Measurements from ENCODE around the gene NLGN1.

Gene NLGN1

DNA sequence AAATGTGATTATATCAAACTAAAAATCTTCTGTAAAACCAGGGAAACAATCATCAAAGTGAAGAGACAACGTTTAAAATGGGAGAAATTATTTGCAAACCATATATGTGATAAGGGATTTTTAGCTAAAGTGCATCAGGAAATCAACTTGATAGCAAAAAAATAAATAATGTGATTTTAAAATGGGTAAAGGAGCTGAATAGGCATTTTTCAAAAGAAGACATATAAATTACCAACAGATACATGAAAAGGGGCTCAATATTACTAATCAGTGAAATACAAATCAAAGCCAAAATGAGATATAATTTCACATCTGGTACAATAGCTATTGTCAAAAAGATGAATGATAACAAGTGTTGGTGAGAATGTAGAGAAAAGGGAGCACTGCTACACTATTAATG is 924.0 kb downstream of the NLGN1 start:
- Histone ChIP-seq H3K79me2 (ENCODE audit: control insufficient read depth, insufficient read depth, low read length, poor library complexity) (no peaks in the 10 kb centered on the region), H3K4me1 (ENCODE audit: control insufficient read depth in 1 of 2, insufficient read depth in 2 of 2, low read length in 2 of 2) (peaks cover 0 to 2% of the 10 kb centered on the region in 2 experiments), H3K4me2 (ENCODE audit: low read length) (no peak overlapping the region), H3K4me3 (ENCODE audit: low read depth, low read length) (no peak overlapping the region), H3K9me3 (ENCODE audit: insufficient read depth, low read depth, low read length) (no peaks in the 10 kb centered on the region), H4K91ac (ENCODE audit: low read depth, low read length) (no peak overlapping the region), H4K12ac (ENCODE audit: low read depth, low read length) (no peak overlapping the region), H3K9ac (ENCODE audit: low read length) (no peak overlapping the region), H3K79me1 (ENCODE audit: low read length) (no peaks in the 10 kb centered on the region), H2BK120ac (ENCODE audit: insufficient read depth, low read length, poor library complexity) (no peak overlapping the region), H2BK12ac (ENCODE audit: low read length) (no peak overlapping the region), H3K14ac (ENCODE audit: low read length) (no peak overlapping the region), H3K36me3 (ENCODE audit: control insufficient read depth in 1 of 2, insufficient read depth in 2 of 2, low read length in 2 of 2) (no peaks in the 10 kb centered on the region), H3K27ac (ENCODE audit: low read depth, low read length) (no peak overlapping the region), H3K18ac (ENCODE audit: low read length) (no peak overlapping the region), H2BK5ac (ENCODE audit: low read depth, low read length, poor library complexity) (no peak overlapping the region), H2AFZ (ENCODE audit: insufficient read depth, low read length, poor library complexity) (no peak overlapping the region), H4K8ac (ENCODE audit: low read depth, low read length) (no peak overlapping the region), H3K23ac (ENCODE audit: low read length) (no peak overlapping the region), H3K4ac (ENCODE audit: low read depth, low read length) (no peak overlapping the region), H2AK5ac (ENCODE audit: low read length) (no peak overlapping the region), H3K27me3 (ENCODE audit: insufficient read depth, low read length) (no peaks in the 10 kb centered on the region)
- DNase-seq, result no peak
- WGBS (ENCODE audit: extremely low coverage, insufficient coverage, insufficient read length), result no CpG with 5 or more reads among the region's 1 CpG

DNA sequence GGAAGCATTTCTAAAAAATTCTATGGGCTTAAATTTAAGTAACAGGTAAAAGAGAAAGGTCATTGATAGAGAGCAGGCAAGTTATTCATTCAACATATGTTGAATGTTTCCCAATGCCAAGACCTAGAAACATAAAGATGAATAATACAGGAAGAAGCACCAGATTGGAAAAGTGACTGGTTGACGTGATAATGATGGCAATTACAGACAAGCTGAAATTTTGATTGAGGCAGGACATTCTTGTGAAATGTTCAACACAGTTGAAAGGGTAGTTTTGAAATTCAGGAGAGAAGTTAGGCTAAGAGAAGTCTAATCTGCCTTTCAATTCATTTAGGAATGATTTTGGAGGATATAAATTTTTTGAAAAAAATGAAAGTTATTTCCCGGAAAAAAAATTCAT is 925.2 kb downstream of the NLGN1 start:
- Histone ChIP-seq H3K36me3 (ENCODE audit: control insufficient read depth in 1 of 2, insufficient read depth in 2 of 2, low read length in 2 of 2) (no peaks in the 10 kb centered on the region), H3K27me3 (ENCODE audit: insufficient read depth, low read length) (no peaks in the 10 kb centered on the region), H3K4ac (ENCODE audit: low read depth, low read length) (no peak overlapping the region), H3K79me1 (ENCODE audit: low read length) (no peaks in the 10 kb centered on the region), H3K4me3 (ENCODE audit: low read depth, low read length) (no peak overlapping the region), H3K14ac (ENCODE audit: low read length) (no peak overlapping the region), H2BK5ac (ENCODE audit: low read depth, low read length, poor library complexity) (no peak overlapping the region), H3K9ac (ENCODE audit: low read length) (no peak overlapping the region), H2BK12ac (ENCODE audit: low read length) (no peak overlapping the region), H3K23ac (ENCODE audit: low read length) (no peak overlapping the region), H4K12ac (ENCODE audit: low read depth, low read length) (no peak overlapping the region), H3K4me2 (ENCODE audit: low read length) (no peak overlapping the region), H3K27ac (ENCODE audit: low read depth, low read length) (no peak overlapping the region), H4K8ac (ENCODE audit: low read depth, low read length) (no peak overlapping the region), H3K4me1 (ENCODE audit: control insufficient read depth in 1 of 2, insufficient read depth in 2 of 2, low read length in 2 of 2) (peaks cover 0 to 2% of the 10 kb centered on the region in 2 experiments), H4K91ac (ENCODE audit: low read depth, low read length) (no peak overlapping the region), H2AFZ (ENCODE audit: insufficient read depth, low read length, poor library complexity) (no peak overlapping the region), H3K9me3 (ENCODE audit: insufficient read depth, low read depth, low read length) (no peaks in the 10 kb centered on the region), H3K79me2 (ENCODE audit: control insufficient read depth, insufficient read depth, low read length, poor library complexity) (no peaks in the 10 kb centered on the region), H3K18ac (ENCODE audit: low read length) (no peak overlapping the region), H2AK5ac (ENCODE audit: low read length) (no peak overlapping the region), H2BK120ac (ENCODE audit: insufficient read depth, low read length, poor library complexity) (no peak overlapping the region)
- no peak for DNase-seq
- no CpG with 5 or more reads among the region's 2 CpGs for WGBS (ENCODE audit: extremely low coverage, insufficient coverage, insufficient read length)

DNA sequence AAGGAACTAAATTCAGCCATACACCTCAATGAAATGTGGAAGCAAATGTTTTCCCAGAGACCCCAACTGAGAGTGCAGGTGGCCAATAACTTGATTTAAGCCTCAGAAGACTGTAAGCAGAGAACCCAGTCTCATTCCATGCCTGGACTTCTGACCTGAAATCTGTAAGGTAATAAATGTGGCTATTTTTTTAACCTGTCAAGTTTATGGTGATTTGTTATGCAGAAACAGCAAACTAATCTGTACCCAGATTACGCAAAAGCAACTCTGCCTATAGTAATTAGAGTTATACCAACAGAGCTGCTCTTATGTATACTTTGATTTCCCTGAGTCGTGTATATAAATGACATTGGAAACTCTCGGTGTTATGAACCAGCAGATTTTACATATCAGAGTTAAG is 927.6 kb downstream of the NLGN1 start:
- no peak overlapping the region for H2AFZ ChIP-seq (ENCODE audit: insufficient read depth, low read length, poor library complexity)
- H2BK5ac ChIP-seq (ENCODE audit: low read depth, low read length, poor library complexity), result no peak overlapping the region
- no peaks in the 10 kb centered on the region for H3K4me1 ChIP-seq (ENCODE audit: control insufficient read depth in 1 of 2, insufficient read depth in 2 of 2, low read length in 2 of 2)
- H2BK120ac ChIP-seq (ENCODE audit: insufficient read depth, low read length, poor library complexity), result no peak overlapping the region
- no peak overlapping the region for H4K91ac ChIP-seq (ENCODE audit: low read depth, low read length)
- no peaks in the 10 kb centered on the region for H3K9me3 ChIP-seq (ENCODE audit: insufficient read depth, low read depth, low read length)
- H3K27ac ChIP-seq (ENCODE audit: low read depth, low read length), result no peak overlapping the region
- no peak overlapping the region for H2BK12ac ChIP-seq (ENCODE audit: low read length)
- H3K4me3 ChIP-seq (ENCODE audit: low read depth, low read length), result no peak overlapping the region
- H3K79me2 ChIP-seq (ENCODE audit: control insufficient read depth, insufficient read depth, low read length, poor library complexity), result no peaks in the 10 kb centered on the region
- H3K36me3 ChIP-seq (ENCODE audit: control insufficient read depth in 1 of 2, insufficient read depth in 2 of 2, low read length in 2 of 2), result no peaks in the 10 kb centered on the region
- no peak overlapping the region for H4K12ac ChIP-seq (ENCODE audit: low read depth, low read length)
- no peak overlapping the region for H4K8ac ChIP-seq (ENCODE audit: low read depth, low read length)
- H3K9ac ChIP-seq (ENCODE audit: low read length), result no peak overlapping the region
- H3K4me2 ChIP-seq (ENCODE audit: low read length), result no peak overlapping the region
- no CpG with 5 or more reads among the region's 3 CpGs for WGBS (ENCODE audit: extremely low coverage, insufficient coverage, insufficient read length)
- no peak overlapping the region for H3K18ac ChIP-seq (ENCODE audit: low read length)
- H3K79me1 ChIP-seq (ENCODE audit: low read length), result no peaks in the 10 kb centered on the region
- no peak overlapping the region for H3K4ac ChIP-seq (ENCODE audit: low read depth, low read length)
- no peak overlapping the region for H3K14ac ChIP-seq (ENCODE audit: low read length)
- DNase-seq, result no peak
- no peak overlapping the region for H3K23ac ChIP-seq (ENCODE audit: low read length)
- no peaks in the 10 kb centered on the region for H3K27me3 ChIP-seq (ENCODE audit: insufficient read depth, low read length)
- no peak overlapping the region for H2AK5ac ChIP-seq (ENCODE audit: low read length)

DNA sequence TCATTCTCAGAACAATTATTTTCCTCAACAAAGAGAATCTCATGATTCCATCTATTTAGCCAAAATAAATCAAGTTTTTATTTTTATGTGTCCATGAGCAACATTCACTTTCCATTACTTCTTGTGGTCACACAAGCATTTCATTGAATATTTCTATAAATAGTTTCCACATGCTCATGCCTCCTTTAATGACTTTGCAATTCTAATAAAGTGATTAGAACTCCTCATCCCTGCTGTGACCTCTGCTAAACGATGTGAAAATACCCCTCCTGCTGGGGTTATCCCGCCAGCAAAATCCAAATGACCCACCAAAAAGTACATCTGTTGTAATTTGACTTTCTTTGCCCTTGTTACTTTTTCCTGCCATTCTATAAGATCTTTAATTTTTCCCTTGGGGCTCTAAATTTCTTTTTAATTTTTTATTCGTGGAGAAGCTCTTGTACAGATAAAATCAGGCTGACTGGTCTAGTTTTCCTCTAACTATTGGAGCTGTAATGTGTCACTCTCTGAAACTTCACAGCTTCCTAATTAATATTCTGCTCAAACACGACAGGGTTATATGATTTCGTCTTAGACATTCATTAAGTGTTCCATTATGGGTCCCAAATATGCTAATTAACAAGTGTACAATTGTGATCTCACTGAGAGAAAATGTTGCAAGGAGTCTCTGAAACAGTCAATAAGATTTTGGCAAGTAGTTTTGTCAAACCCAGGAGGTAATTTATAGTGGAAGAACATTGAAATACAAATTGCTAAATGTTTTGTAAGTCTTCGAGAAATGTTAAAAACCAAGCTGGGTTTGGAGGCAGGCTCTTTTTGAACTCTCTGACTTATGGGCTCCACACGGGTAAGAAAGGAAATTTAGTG is 928.5 kb downstream of the NLGN1 start:
- Histone ChIP-seq H3K9me3 (ENCODE audit: insufficient read depth, low read depth, low read length) (no peaks in the 10 kb centered on the region), H3K4ac (ENCODE audit: low read depth, low read length) (no peak overlapping the region), H4K8ac (ENCODE audit: low read depth, low read length) (no peak overlapping the region), H2BK120ac (ENCODE audit: insufficient read depth, low read length, poor library complexity) (no peak overlapping the region), H3K79me1 (ENCODE audit: low read length) (no peaks in the 10 kb centered on the region), H3K27me3 (ENCODE audit: insufficient read depth, low read length) (no peaks in the 10 kb centered on the region), H3K18ac (ENCODE audit: low read length) (no peak overlapping the region), H3K23ac (ENCODE audit: low read length) (no peak overlapping the region), H3K36me3 (ENCODE audit: control insufficient read depth in 1 of 2, insufficient read depth in 2 of 2, low read length in 2 of 2) (no peaks in the 10 kb centered on the region), H2BK5ac (ENCODE audit: low read depth, low read length, poor library complexity) (no peak overlapping the region), H2AK5ac (ENCODE audit: low read length) (no peak overlapping the region), H3K79me2 (ENCODE audit: control insufficient read depth, insufficient read depth, low read length, poor library complexity) (no peaks in the 10 kb centered on the region), H3K27ac (ENCODE audit: low read depth, low read length) (no peak overlapping the region), H2AFZ (ENCODE audit: insufficient read depth, low read length, poor library complexity) (no peak overlapping the region), H3K9ac (ENCODE audit: low read length) (no peak overlapping the region), H3K4me2 (ENCODE audit: low read length) (no peak overlapping the region), H3K4me3 (ENCODE audit: low read depth, low read length) (no peak overlapping the region), H3K4me1 (ENCODE audit: control insufficient read depth in 1 of 2, insufficient read depth in 2 of 2, low read length in 2 of 2) (no peaks in the 10 kb centered on the region), H4K91ac (ENCODE audit: low read depth, low read length) (no peak overlapping the region), H3K14ac (ENCODE audit: low read length) (no peak overlapping the region), H4K12ac (ENCODE audit: low read depth, low read length) (no peak overlapping the region), H2BK12ac (ENCODE audit: low read length) (no peak overlapping the region)
- DNase-seq, result no peak
- no CpG with 5 or more reads among the region's 7 CpGs for WGBS (ENCODE audit: extremely low coverage, insufficient coverage, insufficient read length)
